Activated CD4-positive, alpha-beta memory T cell treated with anti-CD3 and anti-CD28 coated beads, Interleukin-2, amount 10 ng/mL, durations not matched to agents 7 days and 5 days (primary cell): Measurements from ENCODE around the gene WDR62. TPM values are rescaled to one million over a fixed set of nuclear protein-coding genes. Genes with fewer than 3 reads are reported as not detected.
A peak's percentile ranks its signal among the peaks of the same experiment; 100 is the strongest.

Source experiments
- CTCF ChIA-PET: fragments of 350-600 bp; sonication (Branson Sonifier 250); formaldehyde crosslinking; loops from one replicate; lab custom pipeline; 2021; ENCODE audit warnings: antibody characterized with exemption, inconsistent platforms; lab: Charles Lee
- POLR2A ChIA-PET: fragments of 350-600 bp; sonication (Branson Sonifier 250); formaldehyde crosslinking; loops from one replicate; lab custom pipeline; 2021; ENCODE audit warnings: antibody characterized with exemption; lab: Charles Lee
- DNase-seq: peaks from one replicate; pipeline ENCODE4 v3.0.0-alpha.2; 2020
- H3K27ac Mint-ChIP-seq: one replicate; pipeline ENCODE4 v1.8.0; 2021; ENCODE audit warnings: mild to moderate bottlenecking, mixed read lengths
- H3K27me3 Mint-ChIP-seq: one replicate; pipeline ENCODE4 v1.8.0; 2021; ENCODE audit warnings: mixed read lengths
- H3K36me3 Mint-ChIP-seq: one replicate; pipeline ENCODE4 v1.8.0; 2021; ENCODE audit warnings: low read depth, mixed read lengths
- H3K4me1 Mint-ChIP-seq: one replicate; pipeline ENCODE4 v1.8.0; 2021; ENCODE audit warnings: mixed read lengths
- H3K4me3 Mint-ChIP-seq: one replicate; pipeline ENCODE4 v1.8.0; 2021; ENCODE audit warnings: mild to moderate bottlenecking, mixed read lengths
- H3K9me3 Mint-ChIP-seq: one replicate; pipeline ENCODE4 v1.8.0; 2021; ENCODE audit warnings: mixed read lengths
- total RNA-seq, 2 experiments: library from RNA; stranded (reverse); gene quantifications; one replicate each; pipeline ENCODE4 v1.2.3, GENCODE V29; 2021

The WDR62 gene
- total RNA-seq, 2 experiments from 2014 or later = 24.1 to 25.0 TPM

DNA sequence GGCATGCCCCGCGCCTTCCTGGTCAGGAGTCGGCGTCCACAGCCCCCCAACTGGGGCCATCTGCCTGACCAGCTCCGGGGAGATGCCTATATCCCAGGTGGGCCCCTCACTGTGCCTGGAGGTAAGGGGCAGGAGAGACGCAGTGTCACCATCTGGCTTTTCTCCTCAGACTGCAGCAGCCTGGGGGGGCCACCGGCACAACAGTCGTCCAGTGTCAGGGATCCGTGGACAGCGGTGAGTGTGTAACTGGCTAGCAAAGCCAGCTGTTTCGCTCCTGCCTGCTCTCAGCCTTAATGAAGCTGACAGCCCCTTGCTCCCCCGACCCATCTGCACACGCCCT is 56.5 kb downstream of the WDR62 start:
- CTCF ChIA-PET = no interaction called here
- Mint-ChIP-seq H3K27me3 (no peaks in the 10 kb centered on the region), H3K4me3 (no peak overlapping the region), H3K36me3 (peaks cover 27% of the 10 kb centered on the region), H3K4me1 (peaks cover 21% of the 10 kb centered on the region), H3K9me3 (no peaks in the 10 kb centered on the region), H3K27ac (no peak overlapping the region)
- no peak for DNase-seq
- POLR2A ChIA-PET = no interaction called here

- H3K4me3 Mint-ChIP-seq = peak overlapping the region; percentile 92
- POLR2A ChIA-PET = interaction anchor here (1.2 kb wide), 1 partner anchor 27 kb away, joined by 3 read pairs; the partner anchor contains the start of gene CAPNS1
- DNase-seq = no peak
- peaks cover 28% of the 10 kb centered on the region for H3K36me3 Mint-ChIP-seq
- H3K27me3 Mint-ChIP-seq = no peaks in the 10 kb centered on the region
- no peaks in the 10 kb centered on the region for H3K9me3 Mint-ChIP-seq
- CTCF ChIA-PET = no interaction called here
- H3K27ac Mint-ChIP-seq = peak overlapping the region; percentile 60
- H3K4me1 Mint-ChIP-seq = peaks cover 34% of the 10 kb centered on the region
Measured at GRCh38 chr19:36112678-36113077, 58.0 kb downstream of the WDR62 start.

GRCh38 chr19:36113425-36113824 is 58.7 kb downstream of the WDR62 start:
- POLR2A ChIA-PET = interaction anchor here (0.6 to 6.2 kb wide), 3 partner anchors 14 to 1793 kb away, joined by 3 to 37 read pairs (median 4); partner anchors contain the start of genes CAPNS1 and WDR87

DNA sequence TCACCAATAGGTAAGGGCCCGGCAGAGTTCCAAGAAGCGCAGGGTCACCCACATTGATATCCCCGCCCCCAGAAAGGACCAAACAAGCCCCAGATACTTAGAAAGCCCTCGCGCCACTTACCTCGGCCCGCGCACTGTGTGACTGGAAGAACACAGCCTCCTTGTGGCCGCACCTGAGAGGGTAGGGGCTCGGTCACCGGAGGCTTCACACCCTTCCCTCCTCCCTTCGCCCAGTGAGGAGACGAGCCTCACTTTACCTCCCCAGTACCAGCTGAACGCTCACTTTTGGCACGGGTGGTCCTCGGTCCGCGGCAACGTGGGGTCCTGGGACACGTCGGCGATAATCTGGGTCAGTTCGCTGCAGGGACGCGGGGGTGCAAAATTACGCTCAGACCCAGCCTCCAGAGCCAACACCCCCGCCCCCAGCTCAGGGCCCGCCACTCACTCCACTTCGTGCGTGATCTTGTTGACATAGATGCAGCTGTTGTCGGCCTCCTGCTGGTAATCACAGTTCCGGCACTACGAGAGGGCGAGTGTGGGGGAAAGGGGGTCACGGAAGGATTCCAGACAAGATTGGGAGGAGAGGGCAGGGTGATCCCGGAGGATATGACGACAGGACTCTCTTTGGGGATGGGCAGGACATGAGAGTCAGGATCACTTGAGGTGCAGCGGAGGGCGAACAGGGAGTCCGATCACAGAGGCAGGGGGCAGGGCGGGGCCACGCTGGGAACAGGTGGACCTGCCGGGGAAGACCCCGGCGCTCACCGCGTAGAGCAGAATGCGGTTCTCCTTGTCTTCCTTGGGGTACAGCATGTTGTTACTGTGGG is 59.4 kb downstream of the WDR62 start:
- H3K4me1 Mint-ChIP-seq = peaks cover 44% of the 10 kb centered on the region
- DNase-seq = peak; percentile 37
- no peaks in the 10 kb centered on the region for H3K9me3 Mint-ChIP-seq
- no peaks in the 10 kb centered on the region for H3K27me3 Mint-ChIP-seq
- POLR2A ChIA-PET = interaction anchor here (0.6 to 6.2 kb wide), 9 partner anchors 11 to 1792 kb away, joined by 3 to 37 read pairs (median 9); partner anchors contain the start of genes CAPNS1, THAP8, WDR62 and WDR87
- H3K36me3 Mint-ChIP-seq = peaks cover 38% of the 10 kb centered on the region
- peak overlapping the region; percentile 92 for H3K4me3 Mint-ChIP-seq
- peak overlapping the region; percentile 95 for H3K27ac Mint-ChIP-seq
- CTCF ChIA-PET = interaction anchor here (2.1 kb wide), 1 partner anchor 13 kb away, joined by 23 read pairs; no protein-coding TSS in a partner anchor

More at GRCh38 chr19:36113425-36113824, 58.7 kb downstream of the WDR62 start:
- Mint-ChIP-seq H3K36me3 (peaks cover 33% of the 10 kb centered on the region), H3K4me3 (peak overlapping the region; percentile 92), H3K4me1 (peaks cover 41% of the 10 kb centered on the region), H3K27me3 (no peaks in the 10 kb centered on the region), H3K27ac (no peak overlapping the region), H3K9me3 (no peaks in the 10 kb centered on the region)
- DNase-seq = no peak
- CTCF ChIA-PET = interaction anchor here (2.1 kb wide), 1 partner anchor 14 kb away, joined by 23 read pairs; no protein-coding TSS in a partner anchor

DNA sequence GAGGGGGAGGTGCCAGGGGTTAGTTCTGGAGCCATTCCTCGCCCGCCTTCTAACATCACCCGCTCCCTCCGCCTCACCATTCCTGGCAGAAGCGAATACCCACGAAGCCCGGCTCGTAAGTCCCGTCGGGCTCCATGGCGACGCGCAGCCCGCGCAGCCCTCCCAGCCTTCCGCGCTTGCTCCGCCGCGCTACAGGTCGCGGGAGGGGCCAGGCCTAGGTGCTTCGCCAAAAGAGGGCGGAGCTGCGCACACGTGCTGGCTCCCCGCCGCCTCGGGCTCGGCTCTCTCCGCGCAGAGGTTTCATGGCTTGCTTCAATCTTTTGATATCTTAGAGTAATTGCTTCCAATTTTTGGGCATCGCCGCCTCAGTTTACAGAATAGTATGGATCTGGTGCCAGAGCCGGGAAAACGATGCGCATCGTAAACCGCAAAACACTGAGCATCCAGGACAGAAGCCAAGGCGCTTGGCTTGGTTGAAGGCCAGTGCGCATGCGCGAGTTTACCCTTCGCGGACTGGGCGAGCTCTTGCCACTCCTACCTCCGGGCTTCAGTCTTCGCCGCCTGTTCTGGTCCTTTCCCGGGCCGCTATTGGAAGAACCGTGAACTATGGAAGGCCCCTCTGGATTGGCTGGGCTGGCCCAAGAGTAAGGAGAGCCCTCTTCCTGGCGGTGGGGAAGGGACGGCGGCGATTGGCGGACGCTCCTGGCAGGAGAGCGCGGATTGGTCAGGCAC is 60.2 kb downstream of the WDR62 start, which contains the start of gene POLR2I:
TSS of gene POLR2I (minus strand) at position 155 of the 732 bp plus-strand sequence. CDS start at position 136, 19 bp downstream.
- Mint-ChIP-seq H3K4me1 (peaks cover 46% of the 10 kb centered on the region), H3K9me3 (no peaks in the 10 kb centered on the region), H3K27me3 (no peaks in the 10 kb centered on the region), H3K4me3 (peak within 1 kb of the TSS; percentile 92), H3K36me3 (peaks cover 43% of the 10 kb centered on the region), H3K27ac (peak within 1 kb of the TSS; percentile 95)
- CTCF ChIA-PET = interaction anchor here (0.7 to 2.1 kb wide), 5 partner anchors 12 to 100 kb away, joined by 3 to 23 read pairs (median 4); no protein-coding TSS in a partner anchor
- POLR2A ChIA-PET = interaction anchor here (0.7 to 6.2 kb wide), 20 partner anchors 9 to 735 kb away, joined by 3 to 37 read pairs (median 4); partner anchors contain the start of genes ALKBH6, CAPNS1, THAP8 and WDR62
- DNase-seq = peak; percentile 99

GRCh38 chr19:36115453-36116343 is 61.0 kb downstream of the WDR62 start, which contains the start of gene TBCB:
Gene TBCB, plus strand, starts transcription at chr19:36115468. Its CDS starts 93 bp downstream, at chr19:36115561.
- CTCF ChIA-PET = interaction anchor here (0.7 to 2.1 kb wide), 7 partner anchors 12 to 100 kb away, joined by 3 to 23 read pairs (median 4); no protein-coding TSS in a partner anchor
- no peaks in the 10 kb centered on the region for H3K9me3 Mint-ChIP-seq

DNA sequence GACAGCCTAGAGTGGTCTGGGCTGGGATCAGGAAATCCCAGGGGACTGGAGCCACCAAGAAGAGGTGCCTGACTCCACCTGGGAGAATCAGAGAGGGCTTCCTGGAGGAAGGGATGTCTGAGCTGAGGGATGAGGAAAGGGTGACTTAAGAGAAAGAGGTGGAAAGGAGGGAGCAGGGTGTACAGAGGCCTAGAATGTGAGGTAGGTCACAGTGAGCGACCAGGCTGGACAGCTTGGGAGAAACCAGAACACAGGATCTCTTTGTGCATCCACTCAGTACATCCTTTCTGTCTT is 61.6 kb downstream of the WDR62 start:
- Mint-ChIP-seq H3K27me3 (no peaks in the 10 kb centered on the region), H3K27ac (peak overlapping the region; percentile 95), H3K4me3 (peak overlapping the region; percentile 92), H3K36me3 (peaks cover 49% of the 10 kb centered on the region), H3K9me3 (no peaks in the 10 kb centered on the region), H3K4me1 (peaks cover 51% of the 10 kb centered on the region)
- ChIA-PET CTCF (interaction anchor here (1.0 to 1.7 kb wide), 3 partner anchors 12 to 53 kb away, joined by 3 to 6 read pairs (median 4); no protein-coding TSS in a partner anchor), POLR2A (interaction anchor here (1.0 to 6.2 kb wide), 10 partner anchors 8 to 734 kb away, joined by 3 to 37 read pairs (median 8); partner anchors contain the start of genes ALKBH6, CAPNS1, ZNF146 and ZNF345)
- DNase-seq = no peak

More at GRCh38 chr19:36115453-36116343, 61.0 kb downstream of the WDR62 start, which contains the start of gene TBCB:
- Mint-ChIP-seq H3K4me1 (peaks cover 51% of the 10 kb centered on the region), H3K36me3 (peaks cover 49% of the 10 kb centered on the region), H3K4me3 (peak within 1 kb of the TSS; percentile 92), H3K27ac (peak within 1 kb of the TSS; percentile 95), H3K27me3 (no peaks in the 10 kb centered on the region)
- POLR2A ChIA-PET = interaction anchor here (0.7 to 6.2 kb wide), 21 partner anchors 9 to 734 kb away, joined by 3 to 37 read pairs (median 4); partner anchors contain the start of genes ALKBH6, CAPNS1, THAP8 and WDR62
- peak; percentile 90 for DNase-seq

DNA sequence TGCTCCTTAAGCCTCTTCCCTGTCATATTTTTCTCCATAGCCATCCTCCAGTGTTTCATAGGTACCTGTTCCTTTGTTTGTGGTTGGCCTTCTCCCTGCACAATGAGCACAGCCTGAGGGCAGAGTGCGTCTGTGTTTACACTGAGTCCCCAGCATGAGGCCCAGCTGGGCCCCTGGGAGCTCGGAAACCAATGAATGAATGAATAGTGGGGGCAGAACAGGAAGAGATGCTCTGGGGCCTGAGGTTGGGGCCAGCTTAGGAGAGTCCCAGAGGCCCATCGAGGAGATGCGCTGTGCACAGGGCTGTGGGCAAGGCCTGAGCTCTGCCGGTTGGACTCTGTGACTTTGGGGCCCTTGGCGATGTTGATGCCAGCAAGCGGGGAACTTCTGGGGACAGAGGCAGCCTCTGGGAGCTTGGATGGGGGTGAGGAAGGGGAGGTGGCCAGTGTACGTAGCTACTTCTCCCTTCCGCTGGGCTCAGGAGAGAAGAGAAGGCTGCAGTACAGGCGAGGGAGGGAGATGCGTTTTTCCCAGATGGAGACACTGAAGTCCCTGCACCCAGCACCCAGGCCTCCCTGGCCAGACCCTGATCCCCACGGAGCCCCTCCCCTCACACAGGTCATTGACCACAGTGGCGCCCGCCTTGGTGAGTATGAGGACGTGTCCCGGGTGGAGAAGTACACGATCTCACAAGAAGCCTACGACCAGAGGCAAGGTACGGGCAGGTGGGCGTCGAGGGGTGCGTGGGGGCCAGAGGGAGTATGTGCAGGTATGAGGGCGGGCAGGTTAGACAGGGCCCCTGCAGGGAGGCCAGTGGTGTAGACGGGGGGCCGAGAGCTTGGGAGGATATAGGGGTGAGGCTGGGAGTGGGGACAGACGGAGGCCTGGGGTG is 65.6 kb downstream of the WDR62 start:
- CTCF ChIA-PET = no interaction called here
- no peak for DNase-seq
- Mint-ChIP-seq H3K9me3 (no peaks in the 10 kb centered on the region), H3K4me3 (no peak overlapping the region), H3K27me3 (no peaks in the 10 kb centered on the region), H3K4me1 (peaks cover 33% of the 10 kb centered on the region), H3K27ac (no peak overlapping the region), H3K36me3 (peaks cover 49% of the 10 kb centered on the region)
- POLR2A ChIA-PET = no interaction called here

DNA sequence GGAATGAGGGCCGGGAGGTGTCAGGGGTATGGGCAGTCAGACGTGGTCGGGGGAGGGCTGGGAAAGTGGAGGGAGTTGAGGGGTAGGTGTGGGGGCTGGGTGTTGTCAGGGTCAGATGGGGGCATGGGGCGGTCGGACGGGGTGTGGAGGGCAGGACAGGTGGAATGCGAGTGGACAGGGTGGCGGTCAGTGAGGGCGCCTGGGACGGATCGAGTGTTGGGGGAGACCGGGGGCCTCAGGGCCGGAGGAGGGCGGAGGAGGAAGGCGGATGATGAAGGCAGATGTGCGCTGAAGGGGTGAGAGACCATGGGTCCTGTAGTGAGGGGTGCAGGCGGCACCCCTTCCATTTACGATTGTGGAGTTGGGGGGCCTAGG is 66.3 kb downstream of the WDR62 start:
- Mint-ChIP-seq H3K27me3 (no peaks in the 10 kb centered on the region), H3K4me1 (peaks cover 38% of the 10 kb centered on the region), H3K27ac (no peak overlapping the region), H3K36me3 (peaks cover 55% of the 10 kb centered on the region), H3K9me3 (no peaks in the 10 kb centered on the region), H3K4me3 (no peak overlapping the region)
- DNase-seq = no peak
- POLR2A ChIA-PET = interaction anchor here (1.0 kb wide), 1 partner anchor 23 kb away, joined by 4 read pairs; no protein-coding TSS in a partner anchor
- CTCF ChIA-PET = no interaction called here

- POLR2A ChIA-PET = interaction anchor here (1.0 kb wide), 1 partner anchor 24 kb away, joined by 4 read pairs; no protein-coding TSS in a partner anchor
- CTCF ChIA-PET = no interaction called here
- Mint-ChIP-seq H3K4me1 (peaks cover 32% of the 10 kb centered on the region), H3K36me3 (peaks cover 52% of the 10 kb centered on the region), H3K27ac (no peak overlapping the region), H3K9me3 (no peaks in the 10 kb centered on the region), H3K4me3 (no peak overlapping the region), H3K27me3 (no peaks in the 10 kb centered on the region)
- no peak for DNase-seq
Measured at GRCh38 chr19:36121486-36122124, 66.9 kb downstream of the WDR62 start.
